Right lobe of liver (tissue), 6 donors: Measurements from ENCODE around the gene ABCC2. TPM values are rescaled to one million over a fixed set of nuclear protein-coding genes. Genes with fewer than 3 reads are reported as not detected.

Experiments
- ATAC-seq, 4 donors: fragments of 200-7000 bp; cut with Tn5 transposase; one replicate each; pipeline ENCODE4 v1.9.1; 2020; ENCODE audit warnings: mild to moderate bottlenecking in 4 of 4, moderate library complexity in 4 of 4
- DNase-seq, 3 donors: peaks; one replicate each; pipeline ENCODE4 v3.0.0-alpha.2; 2020
- H3K27ac ChIP-seq, 3 donors: fragments of 200-600 bp; one replicate each; pipeline ENCODE4 v1.8.0; 2022
- H3K27me3 ChIP-seq, 2 donors: fragments of 200-600 bp; one replicate each; pipeline ENCODE4 v1.8.0; 2022
- H3K36me3 ChIP-seq, 4 donors: fragments of 200-600 bp; sonication (generic) in 1 of 4; one replicate each; pipeline versions ENCODE4 v1.5.1 to v1.8.0; 2017 to 2022; ENCODE audit warnings: control low read depth in 1 of 4
- H3K4me1 ChIP-seq, 4 donors: fragments of 200-600 bp; sonication (generic) in 1 of 4; one replicate each; pipeline versions ENCODE4 v1.5.1 to v1.8.0; 2017 to 2022; ENCODE audit warnings: control low read depth in 1 of 4
- H3K4me3 ChIP-seq, 3 donors: fragments of 200-600 bp; one replicate each; pipeline ENCODE4 v1.8.0; 2022
- H3K9me3 ChIP-seq, 4 donors: fragments of 200-600 bp; sonication (generic) in 1 of 4; one replicate each; pipeline versions ENCODE4 v1.5.1 to v1.8.0; 2017 to 2022; ENCODE audit warnings: control low read depth in 1 of 4
- CTCF ChIP-seq, 4 donors: fragments of 200-600 bp in 3 of 4; fragments of 450-650 bp in 1 of 4; IDR thresholded peaks; one replicate each; pipeline versions ENCODE4 v1.5.1 to v1.8.0; 2016 to 2022; ENCODE audit warnings: antibody characterized with exemption in 4 of 4, mild to moderate bottlenecking in 2 of 4
- POLR2A ChIP-seq: fragments of 450-650 bp; IDR thresholded peaks from one replicate; pipeline ENCODE4 v1.6.1; 2017; ENCODE audit warnings: antibody characterized with exemption, mild to moderate bottlenecking
- WGBS: methylation state at CpG from one replicate; pipeline ENCODE4 v1.1.6; 2018; ENCODE audit warnings: low coverage, low lambda C conversion rate; ENCODE audit not compliant: insufficient coverage; ENCODE audit errors: missing lambda C conversion rate; 5-methylcytosine and 5-hydroxymethylcytosine counted together
- intact Hi-C, 2 donors: fragments of 100-400 bp; cut with DNase I; formaldehyde crosslinking; loops; one replicate each; pipeline versions ENCODE4 v1.11.2 to v1.14.1; 2022
- total RNA-seq, 6 experiments: library from RNA; depleted of rRNA in 2 of 6; stranded (reverse); fragments of >200 nt in 2 of 6; fragmentation: NEBNext Ultra II Directional in 3 of 6; extraction: Animal tissue kit (Norgen Biotek cat#: 25700) in 3 of 6; gene quantifications; one replicate each; pipeline versions ENCODE4 v1.1.0 to v1.2.4, GENCODE V29; 2016 to 2023
- donor health status: DM: no; HTN: yes; CAD: no.
- donor health status: DM: no; HTN: no; CAD: no.
- donor health status: DM: no; HTN: no; CAD: no.
- donor health status: DM: no; HTN: yes; CAD: no.
- donor health status: DM: no; HTN: yes; CAD: no.

Gene ABCC2
- total RNA-seq, 6 experiments from 2014 or later: 136 to 372 (median 156) TPM

- H3K27me3 ChIP-seq: no peaks in the 10 kb centered on the region
- TF ChIP-seq CTCF (IDR thresholded peaks at IDR 0.05) (no peak), POLR2A (no peak)
- WGBS: 31% methylated on average over 3 of the region's 5 CpGs
- H3K4me3 ChIP-seq: peak overlapping the region in 2 of 3 donors; percentile 59 to 70
- H3K4me1 ChIP-seq: peaks cover 3 to 51% (median 22%) of the 10 kb centered on the region in 4 donors
- ATAC-seq (peak in 1 of 4 donors; percentile 4), DNase-seq (no peak)
- H3K36me3 ChIP-seq: peaks cover 0 to 23% (median 3%) of the 10 kb centered on the region in 4 donors
- no peaks in the 10 kb centered on the region for H3K9me3 ChIP-seq
- intact Hi-C loops: no loop called here
- peak overlapping the region; percentile 44 to 82 (median 70) for H3K27ac ChIP-seq
Measured at GRCh38 chr10:99781734-99782429, 558 bp upstream of the ABCC2 start.

GRCh38 chr10:99784016-99784726 is 1.7 kb downstream of the ABCC2 start:
- Histone ChIP-seq H3K9me3 (no peaks in the 10 kb centered on the region), H3K4me1 (peaks cover 0 to 36% (median 14%) of the 10 kb centered on the region in 4 donors), H3K27ac (peak overlapping the region; percentile 44 to 82 (median 70)), H3K27me3 (no peaks in the 10 kb centered on the region), H3K4me3 (peak overlapping the region; percentile 41 to 70 (median 59)), H3K36me3 (peaks cover 0 to 26% (median 3%) of the 10 kb centered on the region in 4 donors)
- TF ChIP-seq POLR2A (peak; percentile 30), CTCF (IDR thresholded peaks at IDR 0.05) (no peak)
- intact Hi-C loops: no loop called here
- WGBS: 25% methylated on average over 7 of the region's 7 CpGs
- ATAC-seq (peak in 3 of 4 donors; percentile 11 to 29 (median 22)), DNase-seq (no peak)

- Histone ChIP-seq H3K36me3 (peaks cover 0 to 29% (median 3%) of the 10 kb centered on the region in 4 donors), H3K9me3 (no peaks in the 10 kb centered on the region), H3K4me3 (peak overlapping the region; percentile 41 to 70 (median 59)), H3K27me3 (no peaks in the 10 kb centered on the region), H3K4me1 (peaks cover 0 to 34% (median 14%) of the 10 kb centered on the region in 4 donors), H3K27ac (peak overlapping the region; percentile 19 to 82 (median 70))
- 27% methylated on average over 6 of the region's 6 CpGs for WGBS
- no peak for TF ChIP-seq CTCF (IDR thresholded peaks at IDR 0.05)
- TF ChIP-seq POLR2A: peak; percentile 16
- intact Hi-C loops: no loop called here
- DNase-seq: no peak
- ATAC-seq: peak in 3 of 4 donors; percentile 10 to 22 (median 20)
Measured at GRCh38 chr10:99784727-99785441, 2.4 kb downstream of the ABCC2 start.

- Histone ChIP-seq H3K4me1 (peaks cover 0 to 32% (median 11%) of the 10 kb centered on the region in 4 donors), H3K9me3 (no peaks in the 10 kb centered on the region), H3K27ac (peak overlapping the region in 2 of 3 donors; percentile 70 to 82), H3K36me3 (peaks cover 0 to 37% (median 3%) of the 10 kb centered on the region in 4 donors), H3K27me3 (no peaks in the 10 kb centered on the region), H3K4me3 (peak overlapping the region; percentile 41 to 70 (median 59))
- TF ChIP-seq POLR2A: no peak
- TF ChIP-seq CTCF (IDR thresholded peaks at IDR 0.05): no peak
- DNase-seq (no peak), ATAC-seq (no peak)
- 67% methylated on average over 6 of the region's 6 CpGs for WGBS
- intact Hi-C loops: no loop called here
Measured at GRCh38 chr10:99785646-99786045, 3.2 kb downstream of the ABCC2 start.
